SU-DHL-6 (cell line): ENCODE data around the gene PAIP2.

Source experiments
- H2AFZ ChIP-seq: fragments of 200-600 bp; sonication (generic); 2 replicates; pipeline ENCODE4 v1.6.1; 2014; ENCODE audit warnings: low read depth, mild to moderate bottlenecking, moderate library complexity, mixed read lengths, antibody characterized with exemption, low read length; ENCODE audit not compliant: severe bottlenecking
- H3F3A ChIP-seq: fragments of 200-600 bp; shearing (Covaris generic); 2 replicates; pipeline ENCODE4 v1.6.0; 2016; ENCODE audit warnings: antibody characterized with exemption, mild to moderate bottlenecking; ENCODE audit not compliant: insufficient read depth
- H3K27ac ChIP-seq: fragments of 200-600 bp; sonication (generic); 2 replicates; pipeline ENCODE4 v1.5.1; 2016; ENCODE audit warnings: low read depth, mild to moderate bottlenecking, low read length, moderate library complexity, mixed read lengths
- H3K27me3 ChIP-seq: fragments of 200-600 bp; sonication (generic), shearing (Covaris generic); 2 replicates; pipeline ENCODE4 v1.6.0; 2014; ENCODE audit warnings: mild to moderate bottlenecking, low read length
- H3K36me3 ChIP-seq: fragments of 200-600 bp; sonication (generic); 2 replicates; pipeline ENCODE4 v1.6.1; 2014; ENCODE audit warnings: mild to moderate bottlenecking, low read length, mixed read lengths
- H3K4me2 ChIP-seq: fragments of 300-600, 200-600 bp; shearing (Covaris generic), sonication (generic); 2 replicates; pipeline ENCODE4 v1.6.0; 2014; ENCODE audit warnings: low read length, low read depth, mild to moderate bottlenecking; ENCODE audit not compliant: poor library complexity, severe bottlenecking
- H3K4me3 ChIP-seq: fragments of 200-600 bp; sonication (generic); 2 replicates; pipeline ENCODE4 v1.5.1; 2014; ENCODE audit warnings: antibody characterized with exemption, low read length, mild to moderate bottlenecking, mixed read lengths; ENCODE audit not compliant: insufficient read depth, poor library complexity, severe bottlenecking
- H3K79me2 ChIP-seq: fragments of 200-600 bp; sonication (generic); 2 replicates; pipeline ENCODE4 v1.6.1; 2014; ENCODE audit warnings: mild to moderate bottlenecking, low read length, moderate library complexity; ENCODE audit not compliant: insufficient read depth
- H3K9ac ChIP-seq: fragments of 200-600 bp; sonication (generic); 2 replicates; pipeline ENCODE4 v1.7.0; 2014; ENCODE audit warnings: mild to moderate bottlenecking, low read length
- H3K9me2 ChIP-seq: fragments of 200-600 bp; sonication (generic); replicated peaks from 2 replicates; pipeline ENCODE4 v1.6.1; 2014; ENCODE audit warnings: low read length; ENCODE audit not compliant: insufficient read depth
- H3K9me3 ChIP-seq: fragments of 200-600 bp; sonication (generic); 2 replicates; pipeline ENCODE4 v1.6.1; 2014; ENCODE audit warnings: low read length, mixed read lengths; ENCODE audit not compliant: insufficient read depth
- H4K20me1 ChIP-seq: fragments of 200-600 bp; sonication (generic); 2 replicates; pipeline ENCODE4 v1.6.1; 2014; ENCODE audit warnings: low read depth, mild to moderate bottlenecking, antibody characterized with exemption, low read length, moderate library complexity, mixed read lengths
- CTCF ChIP-seq: fragments of 200-600 bp; sonication (generic); IDR thresholded peaks from one replicate; pipeline ENCODE4 v1.5.1; 2017; ENCODE audit warnings: antibody characterized with exemption, mild to moderate bottlenecking, low read length, moderate library complexity; ENCODE audit not compliant: insufficient read depth, poor library complexity, severe bottlenecking
- EZH2phosphoT487 ChIP-seq: fragments of 200-600 bp; sonication (generic), shearing (Covaris generic); conservative IDR thresholded peaks from 2 replicates; pipeline ENCODE4 v1.6.1; 2018; ENCODE audit warnings: mild to moderate bottlenecking, antibody characterized with exemption, low read length, moderate library complexity, mixed read lengths

Gene PAIP2

GRCh38 chr5:139368613-139369012 is 27.0 kb downstream of the PAIP2 start:
- H3K4me2 ChIP-seq = no peak overlapping the region
- no peaks in the 10 kb centered on the region for H3K9me3 ChIP-seq
- H4K20me1 ChIP-seq = no peaks in the 10 kb centered on the region
- 0 out of 2 replicates have a peak, but pooled peaks cover 12% of the 10 kb centered on the region for H3F3A ChIP-seq
- no peak overlapping the region for H2AFZ ChIP-seq
- no peaks in the 10 kb centered on the region for H3K9me2 ChIP-seq
- H3K4me3 ChIP-seq = no peak overlapping the region
- no peak overlapping the region for H3K27ac ChIP-seq
- no peaks in the 10 kb centered on the region for H3K79me2 ChIP-seq
- TF ChIP-seq CTCF (no peak), EZH2phosphoT487 (no peak)
- H3K9ac ChIP-seq = no peak overlapping the region
- no peaks in the 10 kb centered on the region for H3K27me3 ChIP-seq
- H3K36me3 ChIP-seq = peaks cover 8% of the 10 kb centered on the region; the same call in 1 of the 2 replicates

- no peak overlapping the region for H3K9ac ChIP-seq
- TF ChIP-seq CTCF = no peak
- no peak for TF ChIP-seq EZH2phosphoT487
- peaks cover 4% of the 10 kb centered on the region; the same call in 1 of the 2 replicates for H3K36me3 ChIP-seq
These were observed 27.5 kb downstream of the PAIP2 start for GRCh38 chr5:139369181-139369580.

GRCh38 chr5:139371482-139372435 is 30.1 kb downstream of the PAIP2 start:
- H3K27ac ChIP-seq = no peak overlapping the region
- H3K36me3 ChIP-seq = no peaks in the 10 kb centered on the region
- no peaks in the 10 kb centered on the region for H3K9me2 ChIP-seq
- H4K20me1 ChIP-seq = no peaks in the 10 kb centered on the region
- H3K4me2 ChIP-seq = no peak overlapping the region
- H2AFZ ChIP-seq = no peak overlapping the region
- no peak overlapping the region for H3K4me3 ChIP-seq
- 0 out of 2 replicates have a peak, but pooled peaks cover 5% of the 10 kb centered on the region for H3F3A ChIP-seq
- no peak for TF ChIP-seq EZH2phosphoT487
- no peak for TF ChIP-seq CTCF
- no peak overlapping the region for H3K9ac ChIP-seq
- no peaks in the 10 kb centered on the region for H3K79me2 ChIP-seq
- no peaks in the 10 kb centered on the region for H3K9me3 ChIP-seq
- H3K27me3 ChIP-seq = no peaks in the 10 kb centered on the region

More at GRCh38 chr5:139369181-139369580, 27.5 kb downstream of the PAIP2 start:
- H3K79me2 ChIP-seq = no peaks in the 10 kb centered on the region
- H3K4me3 ChIP-seq = no peak overlapping the region
- H4K20me1 ChIP-seq = no peaks in the 10 kb centered on the region
- H3K9me3 ChIP-seq = no peaks in the 10 kb centered on the region
- no peaks in the 10 kb centered on the region for H3K9me2 ChIP-seq
- H3F3A ChIP-seq = 0 out of 2 replicates have a peak, but pooled peaks cover 9% of the 10 kb centered on the region
- H3K27ac ChIP-seq = no peak overlapping the region
- no peaks in the 10 kb centered on the region for H3K27me3 ChIP-seq
- H3K4me2 ChIP-seq = no peak overlapping the region
- H2AFZ ChIP-seq = no peak overlapping the region
